Right lobe of liver (tissue), 4 donors: ENCODE measurements around the gene SLC6A8.

Source experiments
- POLR2A ChIP-seq: fragments of 450-650 bp; IDR thresholded peaks from one replicate; pipeline ENCODE4 v1.6.1; 2017; ENCODE audit warnings: antibody characterized with exemption, mild to moderate bottlenecking
- TF ChIP-seq, protein P1 (sequence below), 4 donors: fragments of 200-600 bp in 3 of 4; fragments of 450-650 bp in 1 of 4; IDR thresholded peaks; one replicate each; pipeline versions ENCODE4 v1.5.1 to v1.8.0; 2016 to 2022; ENCODE audit warnings: antibody characterized with exemption in 4 of 4, mild to moderate bottlenecking in 2 of 4
- donor health status: DM: no; HTN: no; CAD: no.
- donor health status: DM: no; HTN: no; CAD: no.
- donor health status: DM: no; HTN: yes; CAD: no.

DNA sequence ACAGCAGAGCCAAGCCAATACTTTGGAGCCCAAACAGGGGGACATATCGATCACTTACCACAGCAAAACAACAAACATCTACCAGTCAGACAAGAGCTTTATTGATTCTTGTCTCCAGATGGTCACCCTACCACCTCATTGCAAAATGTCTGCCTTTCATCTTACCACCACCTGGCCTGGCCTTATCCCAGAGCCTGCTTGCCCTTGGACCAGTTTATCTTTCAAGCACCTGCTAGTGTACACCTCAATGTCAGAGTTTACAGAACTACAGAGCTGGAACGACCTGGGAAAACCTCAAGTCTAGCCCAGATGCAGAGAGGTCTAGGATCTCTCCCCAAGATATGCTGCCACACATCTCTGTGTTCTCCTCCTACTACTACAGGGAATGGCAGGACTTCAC is 32.0 kb downstream of the SLC6A8 start:
- TF ChIP-seq, protein P1, sequence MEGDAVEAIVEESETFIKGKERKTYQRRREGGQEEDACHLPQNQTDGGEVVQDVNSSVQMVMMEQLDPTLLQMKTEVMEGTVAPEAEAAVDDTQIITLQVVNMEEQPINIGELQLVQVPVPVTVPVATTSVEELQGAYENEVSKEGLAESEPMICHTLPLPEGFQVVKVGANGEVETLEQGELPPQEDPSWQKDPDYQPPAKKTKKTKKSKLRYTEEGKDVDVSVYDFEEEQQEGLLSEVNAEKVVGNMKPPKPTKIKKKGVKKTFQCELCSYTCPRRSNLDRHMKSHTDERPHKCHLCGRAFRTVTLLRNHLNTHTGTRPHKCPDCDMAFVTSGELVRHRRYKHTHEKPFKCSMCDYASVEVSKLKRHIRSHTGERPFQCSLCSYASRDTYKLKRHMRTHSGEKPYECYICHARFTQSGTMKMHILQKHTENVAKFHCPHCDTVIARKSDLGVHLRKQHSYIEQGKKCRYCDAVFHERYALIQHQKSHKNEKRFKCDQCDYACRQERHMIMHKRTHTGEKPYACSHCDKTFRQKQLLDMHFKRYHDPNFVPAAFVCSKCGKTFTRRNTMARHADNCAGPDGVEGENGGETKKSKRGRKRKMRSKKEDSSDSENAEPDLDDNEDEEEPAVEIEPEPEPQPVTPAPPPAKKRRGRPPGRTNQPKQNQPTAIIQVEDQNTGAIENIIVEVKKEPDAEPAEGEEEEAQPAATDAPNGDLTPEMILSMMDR (IDR thresholded peaks at IDR 0.05), result no peak
- no peak for TF ChIP-seq POLR2A
